HG02571 (cell line): Measurements from ENCODE around the gene TMEM145.

Experiments used
- ATAC-seq: cut with Tn5 transposase; IDR thresholded peaks from one replicate; pipeline ENCODE4 v1.9.1; 2021; ENCODE audit warnings: mild to moderate bottlenecking, moderate library complexity; ENCODE audit not compliant: unreplicated experiment

Gene TMEM145

DNA sequence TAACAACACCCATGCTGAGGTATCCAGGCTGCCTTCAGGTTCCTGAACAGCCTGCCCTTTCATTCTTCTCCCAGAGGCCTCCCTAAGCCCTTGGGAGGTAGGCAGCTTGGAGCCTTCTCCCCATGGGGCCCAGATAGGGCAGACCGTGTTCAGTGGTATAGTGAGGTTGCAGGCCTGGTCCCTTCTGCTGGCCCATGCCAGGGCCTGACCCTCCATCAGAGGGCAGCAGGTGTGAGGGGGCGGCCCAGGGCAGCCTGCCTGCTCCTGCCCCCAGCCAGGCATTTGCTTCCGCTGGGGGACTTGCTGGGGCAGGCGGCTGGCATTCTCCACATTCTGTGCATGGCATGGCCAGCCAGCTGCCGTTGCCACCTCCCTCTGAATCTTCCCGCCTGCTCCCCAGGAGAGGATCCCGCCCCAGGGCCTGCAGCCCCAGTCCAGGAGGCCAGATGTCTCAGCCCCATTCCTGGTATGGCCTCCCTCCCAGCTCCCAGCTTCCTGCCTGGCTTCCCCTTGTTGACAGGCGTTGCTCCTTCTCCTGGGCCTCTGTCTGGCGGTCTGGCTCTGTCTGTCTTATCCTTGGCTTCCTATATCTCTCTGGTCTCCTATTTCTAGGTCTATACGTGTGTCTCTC lies 35.2 kb upstream of the TMEM145 start:
- no peak for ATAC-seq

DNA sequence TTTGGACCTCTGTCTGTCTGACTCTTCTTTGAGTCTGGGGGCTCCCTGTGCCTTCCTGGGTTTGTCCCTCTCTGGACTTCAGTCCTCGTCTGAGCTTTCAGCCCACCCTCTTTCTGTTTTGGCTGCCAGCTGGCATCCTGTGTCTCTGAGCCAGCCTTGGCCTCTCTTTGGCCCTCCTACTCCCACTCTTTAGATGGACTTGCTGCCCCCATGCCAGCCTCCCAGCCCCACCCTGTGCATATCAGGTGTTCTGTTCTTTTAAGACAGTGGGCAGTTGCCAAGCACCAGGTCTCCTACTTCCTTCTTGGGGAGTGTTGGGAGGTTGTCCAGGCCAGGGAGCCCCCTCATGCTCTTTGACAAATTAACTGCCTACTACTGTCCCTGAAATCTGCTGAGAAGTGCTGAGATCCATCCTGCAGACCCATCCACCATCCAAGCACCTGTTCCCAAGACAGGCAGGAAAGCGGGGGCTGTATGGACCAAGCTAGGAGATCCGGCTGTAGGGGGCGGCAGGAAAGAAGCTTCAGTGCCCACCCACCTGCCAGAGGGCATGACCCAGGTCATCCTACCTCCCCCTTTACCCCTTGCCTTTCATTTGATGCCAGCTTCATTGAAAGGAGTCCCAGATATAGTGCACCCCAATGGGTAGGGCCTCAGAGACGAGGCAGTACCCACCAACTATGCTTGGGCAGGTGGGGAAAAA lies 34.5 kb upstream of the TMEM145 start:
- ATAC-seq: no peak

DNA sequence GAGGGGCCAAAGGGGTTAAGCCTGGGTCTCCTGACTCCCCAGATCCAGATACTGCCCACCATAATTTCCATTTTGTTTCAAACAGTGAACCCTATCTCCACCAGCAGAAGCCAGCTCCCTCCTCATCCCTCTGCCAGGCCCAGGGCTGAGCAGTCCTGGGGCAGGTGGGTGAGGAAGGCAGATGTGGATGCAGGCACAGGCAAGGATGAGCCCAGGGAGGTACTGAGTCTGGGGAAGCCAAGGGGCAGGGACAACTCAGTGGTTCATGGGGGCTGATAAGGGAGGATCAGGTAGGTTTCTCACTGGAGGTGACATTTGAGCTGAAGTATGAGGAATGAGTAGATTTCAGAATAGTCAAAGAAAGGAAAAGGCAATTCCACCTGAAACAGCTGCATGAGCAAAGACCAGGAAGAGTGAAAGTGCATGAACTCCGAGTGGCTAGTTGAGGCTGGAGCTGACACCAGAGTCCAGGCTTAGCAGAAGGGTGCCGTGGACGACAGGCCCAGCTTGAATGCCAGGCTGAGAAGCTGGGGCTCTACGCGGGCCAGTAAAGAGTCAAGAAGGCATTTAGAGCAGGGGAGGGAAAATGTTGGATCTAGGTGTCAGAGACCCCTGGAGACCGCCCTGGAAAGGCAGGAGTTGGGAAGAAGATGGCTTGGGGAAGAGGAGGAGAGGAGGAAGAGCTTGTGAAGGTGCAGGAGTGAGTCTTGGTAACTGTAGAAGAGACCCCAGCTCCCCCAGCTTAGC lies 33.8 kb upstream of the TMEM145 start:
- no peak for ATAC-seq

DNA sequence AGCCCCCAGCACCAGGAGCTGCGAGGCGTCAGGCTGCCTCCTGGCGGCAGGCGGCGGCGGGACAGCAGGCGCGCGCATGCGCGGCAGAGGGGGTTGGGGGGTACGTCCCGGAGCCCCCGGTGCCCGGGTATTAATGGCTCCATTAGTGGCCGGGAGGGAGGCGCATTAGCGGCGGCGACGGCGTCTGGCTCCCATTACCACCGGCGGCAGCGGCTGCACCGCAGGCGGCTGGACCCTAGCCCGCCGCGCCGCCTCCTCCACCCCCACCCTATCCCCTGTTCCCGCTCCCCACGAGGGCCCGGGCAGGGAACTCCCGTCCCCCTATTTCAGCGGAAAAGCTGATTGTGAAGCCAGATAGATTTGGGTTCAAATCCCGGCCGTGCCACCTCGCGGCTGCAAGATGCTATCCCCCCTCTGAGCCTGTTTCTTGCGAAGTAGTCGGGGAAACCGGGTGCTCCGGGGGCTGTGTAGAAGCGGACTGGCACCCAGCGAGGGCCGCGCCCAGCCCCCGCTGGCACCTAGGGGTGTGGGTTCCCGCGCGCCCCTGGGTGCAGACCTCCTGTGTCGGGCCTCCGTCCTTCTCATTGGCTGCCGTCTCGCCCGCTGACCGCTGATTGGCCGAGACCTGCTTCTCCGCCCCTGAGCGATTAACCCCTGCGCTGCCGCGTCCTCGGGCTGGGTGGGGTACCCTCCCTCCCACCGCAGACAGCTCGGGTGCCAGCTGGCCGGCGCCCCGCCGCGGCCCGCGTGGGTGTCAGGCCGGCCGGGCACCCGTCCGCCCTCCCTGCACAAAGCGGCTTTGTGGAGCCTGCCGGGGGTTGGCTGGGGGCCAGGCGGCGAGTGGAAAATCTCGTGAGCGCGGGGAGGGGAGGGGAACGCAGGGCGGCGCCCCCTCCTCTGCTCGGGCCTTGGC lies 33.0 kb upstream of the TMEM145 start:
- no peak for ATAC-seq

DNA sequence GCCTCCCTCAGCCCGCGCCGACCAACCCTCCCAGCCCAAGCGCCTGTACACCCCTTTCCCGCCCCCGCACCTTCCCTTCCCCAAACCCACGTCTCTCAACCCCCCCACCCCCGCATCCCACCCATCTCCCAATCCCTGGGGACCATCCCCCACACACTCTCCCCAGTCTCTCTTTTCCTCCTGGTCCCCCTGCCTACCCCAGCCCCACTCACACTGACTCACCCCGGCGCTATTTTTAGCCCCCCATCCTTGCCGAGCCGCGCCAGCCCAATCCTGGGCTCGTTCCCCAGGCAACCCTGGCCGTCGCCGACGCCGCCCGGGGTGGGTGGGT lies 32.3 kb upstream of the TMEM145 start:
- no peak for ATAC-seq

GRCh38 chr19:42281146-42281826 lies 31.8 kb upstream of the TMEM145 start:
- ATAC-seq: no peak

DNA sequence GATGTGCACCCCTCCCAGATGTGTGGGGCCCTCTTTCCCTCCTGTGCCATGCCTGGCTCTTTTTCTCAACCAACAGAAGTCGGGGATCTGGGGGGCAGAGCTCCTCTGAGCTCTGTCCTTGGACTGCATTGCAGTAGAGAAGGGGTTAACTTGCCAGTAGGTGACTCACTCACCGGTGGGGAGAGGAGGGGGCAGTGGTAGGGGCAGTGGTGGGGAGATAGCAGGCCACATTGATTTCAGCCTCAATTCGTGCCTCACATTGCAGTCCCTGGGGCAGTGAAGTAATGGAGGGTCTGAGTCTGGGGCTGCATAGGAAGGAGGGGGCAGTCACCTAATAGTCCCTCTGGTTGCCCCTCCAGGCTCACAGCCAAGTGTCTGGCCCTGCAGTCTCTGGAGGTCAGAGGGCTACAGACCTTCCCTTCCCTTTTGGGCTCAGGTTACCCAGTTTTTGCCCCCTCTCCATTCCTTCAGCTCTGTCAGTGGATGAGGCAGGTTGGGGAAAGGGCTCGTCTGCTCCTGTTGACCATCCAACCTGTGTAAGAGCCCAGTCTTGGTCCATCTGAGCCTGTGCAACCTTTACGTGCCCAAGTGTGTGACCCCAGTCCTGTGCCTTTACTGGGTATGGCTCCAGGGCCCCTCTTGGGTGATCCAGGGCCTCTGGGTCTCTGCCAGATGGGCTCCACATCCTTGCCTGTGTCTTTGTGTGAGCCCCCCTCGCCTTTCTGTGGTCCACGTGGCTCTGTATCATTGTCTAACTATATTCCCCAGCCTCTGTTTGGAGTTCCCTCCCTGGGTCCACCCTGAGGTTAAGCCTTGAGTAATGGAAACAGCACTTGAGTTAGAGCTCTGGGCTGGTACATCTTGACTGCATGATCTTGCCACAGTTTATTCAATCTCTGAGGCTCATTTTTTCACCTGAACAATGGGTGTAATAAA lies 31.0 kb upstream of the TMEM145 start:
- ATAC-seq: no peak

DNA sequence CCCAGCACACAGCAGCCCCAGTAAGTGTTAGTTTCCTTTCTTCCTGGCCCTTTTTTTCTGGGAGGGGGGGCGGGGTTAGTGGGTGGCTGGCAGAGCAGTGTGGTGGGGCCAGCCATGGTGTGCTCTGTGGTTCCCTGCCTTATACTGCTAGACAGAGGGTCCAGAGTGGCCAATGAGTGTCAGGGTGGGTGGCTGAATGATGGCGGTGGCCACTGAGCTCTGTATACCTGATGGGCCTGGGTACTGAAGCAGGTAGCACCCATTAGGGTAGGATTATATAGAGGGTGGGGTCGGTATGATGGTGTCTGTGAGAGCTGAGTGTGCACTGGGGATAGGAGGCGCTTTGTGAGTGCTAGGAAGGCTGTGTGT lies 30.3 kb upstream of the TMEM145 start:
- no peak for ATAC-seq

GRCh38 chr19:42283188-42284065 lies 29.7 kb upstream of the TMEM145 start:
- ATAC-seq: peak; percentile 42

DNA sequence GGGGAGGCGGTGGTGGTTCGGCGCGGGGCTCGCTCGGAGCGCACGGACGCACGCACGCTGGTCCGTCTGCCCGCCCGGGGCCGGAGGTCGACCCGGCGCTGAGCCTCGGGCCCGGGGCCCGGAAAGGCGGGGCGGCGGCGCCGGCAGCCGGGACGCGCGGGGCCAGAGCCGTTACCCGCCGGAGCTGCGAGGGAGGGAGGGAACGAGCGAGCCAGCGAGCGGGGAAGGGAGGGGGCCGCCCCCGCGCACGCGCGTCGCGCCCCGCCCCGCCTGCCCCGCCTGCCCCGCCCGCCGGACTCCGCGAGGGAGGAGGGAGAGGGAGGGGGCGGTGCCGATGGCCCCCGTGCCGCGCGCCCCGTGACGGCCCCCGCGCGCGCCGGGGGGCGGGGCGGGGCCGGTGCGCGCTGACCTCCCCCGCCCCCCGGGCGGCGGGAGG lies 29.0 kb upstream of the TMEM145 start:
- peak; percentile 32 for ATAC-seq

DNA sequence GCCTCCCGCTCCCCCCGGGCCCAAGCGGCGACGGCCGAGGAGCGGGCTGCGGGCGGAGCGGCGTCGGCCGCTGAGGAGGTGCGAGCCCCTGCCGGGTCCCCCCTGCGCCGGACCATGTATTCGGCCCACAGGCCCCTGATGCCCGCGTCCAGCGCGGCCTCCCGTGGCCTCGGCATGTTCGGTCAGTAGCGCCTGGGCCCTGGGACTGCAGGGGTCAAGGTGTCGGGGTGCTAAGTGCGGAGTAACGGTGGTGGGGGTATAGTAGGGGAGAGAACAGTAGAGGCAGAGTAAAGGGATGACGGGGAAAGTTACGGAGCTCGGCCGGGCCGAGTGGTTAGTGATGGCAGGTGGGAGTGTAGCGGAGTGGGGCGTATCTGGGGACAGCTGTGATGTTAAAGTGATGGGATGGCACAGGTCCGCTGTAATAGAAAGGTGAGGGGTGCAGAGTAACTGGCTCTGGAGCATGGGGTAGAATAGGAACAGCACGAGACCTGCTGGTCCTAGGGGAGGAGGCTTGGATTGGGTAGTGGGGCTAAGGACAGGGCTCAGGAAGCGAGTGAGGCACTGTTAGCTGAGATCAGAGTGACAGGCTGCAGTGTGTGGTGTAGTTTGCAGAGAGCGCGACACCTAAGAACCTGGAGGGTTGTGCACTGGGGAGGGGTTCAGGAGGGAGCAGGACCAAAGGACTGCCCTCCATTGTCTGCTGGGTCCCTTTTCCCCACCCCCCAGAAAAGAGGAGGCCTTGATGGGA lies 28.3 kb upstream of the TMEM145 start:
- no peak for ATAC-seq

- ATAC-seq: no peak
These were observed 27.6 kb upstream of the TMEM145 start for GRCh38 chr19:42285541-42285941.

- no peak for ATAC-seq
These were observed 27.1 kb upstream of the TMEM145 start for GRCh38 chr19:42285988-42286348.

DNA sequence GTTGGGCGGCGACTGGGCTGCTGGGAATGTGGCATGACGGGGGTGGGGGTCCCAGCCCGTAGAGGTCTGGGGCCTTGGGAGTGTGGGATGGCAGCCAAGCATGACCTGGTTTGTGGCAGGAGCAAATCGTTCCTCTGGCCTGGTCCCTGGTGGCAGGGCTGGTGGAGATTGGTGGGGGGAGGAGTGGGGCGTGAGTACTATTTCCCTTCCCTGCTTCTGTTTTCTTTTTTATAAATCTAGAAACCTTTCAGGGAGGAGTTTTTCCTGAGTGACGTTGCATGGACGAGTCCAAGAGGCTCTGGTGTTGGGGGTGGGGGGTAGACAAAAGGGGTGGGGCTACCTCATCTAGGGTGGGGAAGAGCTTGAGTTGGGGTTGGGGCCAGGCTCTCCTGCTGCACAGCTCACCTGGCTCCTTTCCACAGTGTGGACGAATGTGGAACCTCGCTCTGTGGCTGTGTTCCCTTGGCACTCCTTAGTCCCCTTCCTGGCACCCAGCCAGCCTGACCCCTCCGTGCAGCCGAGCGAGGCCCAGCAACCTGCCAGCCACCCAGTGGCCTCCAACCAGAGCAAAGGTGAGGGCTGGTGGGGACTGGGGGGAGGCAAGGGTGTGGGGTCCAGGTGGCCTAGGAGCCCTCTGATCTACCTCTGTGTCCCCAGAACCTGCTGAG lies 26.6 kb upstream of the TMEM145 start:
- no peak for ATAC-seq

- ATAC-seq: no peak
These were observed 25.9 kb upstream of the TMEM145 start for GRCh38 chr19:42287017-42287826.

- no peak for ATAC-seq
These were observed 25.3 kb upstream of the TMEM145 start for GRCh38 chr19:42287827-42288107.

- no peak for ATAC-seq
These were observed 24.7 kb upstream of the TMEM145 start for GRCh38 chr19:42288387-42288786.
